Stimulated activated naive CD4-positive, alpha-beta T cell treated with Interleukin-2 at 50 U/mL for 16 hours (primary cell): ENCODE results near the gene RAP1GDS1.

Experiments used
- DNase-seq: peaks from one replicate; lab custom pipeline; 2025; lab: John Stamatoyannopoulos, UW

Gene RAP1GDS1, protein sequence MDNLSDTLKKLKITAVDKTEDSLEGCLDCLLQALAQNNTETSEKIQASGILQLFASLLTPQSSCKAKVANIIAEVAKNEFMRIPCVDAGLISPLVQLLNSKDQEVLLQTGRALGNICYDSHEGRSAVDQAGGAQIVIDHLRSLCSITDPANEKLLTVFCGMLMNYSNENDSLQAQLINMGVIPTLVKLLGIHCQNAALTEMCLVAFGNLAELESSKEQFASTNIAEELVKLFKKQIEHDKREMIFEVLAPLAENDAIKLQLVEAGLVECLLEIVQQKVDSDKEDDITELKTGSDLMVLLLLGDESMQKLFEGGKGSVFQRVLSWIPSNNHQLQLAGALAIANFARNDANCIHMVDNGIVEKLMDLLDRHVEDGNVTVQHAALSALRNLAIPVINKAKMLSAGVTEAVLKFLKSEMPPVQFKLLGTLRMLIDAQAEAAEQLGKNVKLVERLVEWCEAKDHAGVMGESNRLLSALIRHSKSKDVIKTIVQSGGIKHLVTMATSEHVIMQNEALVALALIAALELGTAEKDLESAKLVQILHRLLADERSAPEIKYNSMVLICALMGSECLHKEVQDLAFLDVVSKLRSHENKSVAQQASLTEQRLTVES

GRCh38 chr4:98260579-98261404, at the start of gene RAP1GDS1:
RAP1GDS1 (plus strand) TSS chr4:98261384; CDS start chr4:98261566, 182 bp downstream.
- peak; percentile 93 for DNase-seq

DNA sequence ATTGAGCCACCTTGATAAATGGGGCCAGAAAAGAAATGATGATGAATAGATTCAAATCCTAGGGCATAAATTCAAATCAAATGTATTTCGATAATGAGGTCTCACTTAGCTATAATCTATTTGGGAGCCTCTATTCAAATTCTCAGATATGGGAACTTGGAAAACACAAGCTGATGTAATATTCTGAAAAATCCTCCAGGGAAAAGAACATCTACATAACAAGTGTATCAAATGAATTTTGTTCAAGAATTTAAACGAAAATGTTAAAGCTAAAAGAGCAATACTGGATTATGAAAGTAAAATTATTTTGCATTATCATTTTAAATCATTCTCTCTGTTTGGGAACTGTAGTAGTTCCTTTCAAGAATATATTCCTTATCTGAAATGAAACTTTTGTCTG, 38.9 kb upstream of the RAP1GDS1 start:
- DNase-seq: no peak

DNA sequence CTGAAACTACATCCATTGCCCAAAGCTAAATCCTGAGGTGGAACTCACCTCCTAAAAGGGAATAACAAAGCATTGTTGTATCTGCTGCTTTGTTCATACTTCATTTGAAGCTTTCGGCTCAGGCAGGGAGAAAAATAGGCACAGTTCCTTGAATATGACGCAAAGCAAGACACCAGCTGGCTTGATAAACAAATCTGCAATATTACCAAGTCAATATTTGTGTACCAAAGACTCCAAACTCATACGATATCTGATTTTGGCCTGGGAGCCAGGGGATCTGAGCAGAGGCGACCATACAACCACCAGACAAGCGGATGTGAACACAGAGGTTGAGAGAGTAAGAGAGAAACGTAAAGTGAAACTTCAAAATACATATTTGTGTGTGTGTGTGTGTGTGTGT, 34.8 kb upstream of the RAP1GDS1 start:
- no peak for DNase-seq

DNA sequence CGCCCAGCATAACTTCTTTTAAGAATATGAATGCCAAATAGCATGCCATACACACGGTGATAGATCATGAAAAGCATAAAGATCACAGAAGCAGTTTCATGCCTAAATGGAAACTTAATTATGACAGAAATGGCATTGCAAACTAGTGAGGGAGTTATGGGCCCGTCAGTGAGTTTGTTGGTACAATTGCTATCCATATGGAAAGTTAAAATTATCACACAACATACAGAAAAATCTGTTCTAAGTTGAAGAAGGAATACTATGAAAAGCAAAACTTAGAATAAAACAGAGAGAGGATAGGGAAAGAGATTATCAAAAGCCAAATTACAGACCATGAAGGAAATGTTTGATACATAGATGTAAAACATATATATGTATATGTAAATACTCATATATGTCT, 30.2 kb upstream of the RAP1GDS1 start:
- DNase-seq: no peak

- no peak for DNase-seq
Measured at GRCh38 chr4:98232202-98232601, 29.0 kb upstream of the RAP1GDS1 start.

GRCh38 chr4:98237204-98237603, 24.0 kb upstream of the RAP1GDS1 start:
- no peak for DNase-seq

- DNase-seq: no peak
Measured at GRCh38 chr4:98242063-98242462, 19.1 kb upstream of the RAP1GDS1 start.

- DNase-seq: no peak
Measured at GRCh38 chr4:98242538-98242937, 18.6 kb upstream of the RAP1GDS1 start.

DNA sequence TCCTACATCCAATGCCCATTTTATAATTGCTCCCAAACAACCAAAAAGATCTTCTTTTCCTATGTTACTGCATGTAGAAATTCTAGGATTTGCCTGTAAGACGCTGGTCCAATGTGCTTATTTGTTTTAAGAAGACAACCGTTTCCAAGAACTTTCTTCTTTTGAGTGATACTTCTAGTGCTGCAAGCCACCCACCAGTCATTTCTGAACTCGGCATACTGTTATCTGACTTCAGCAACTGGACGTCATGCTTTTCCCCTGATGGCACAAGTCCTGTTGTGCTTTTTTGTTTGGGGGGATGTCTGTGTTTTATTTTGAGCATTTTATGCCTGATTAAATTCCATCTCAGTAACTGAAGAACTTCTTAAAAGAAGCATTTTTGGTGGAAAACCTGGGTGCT, 16.0 kb upstream of the RAP1GDS1 start:
- DNase-seq: no peak

GRCh38 chr4:98248934-98249333, 12.2 kb upstream of the RAP1GDS1 start:
- no peak for DNase-seq

- DNase-seq: no peak
Measured at GRCh38 chr4:98249831-98250230, 11.4 kb upstream of the RAP1GDS1 start.

DNA sequence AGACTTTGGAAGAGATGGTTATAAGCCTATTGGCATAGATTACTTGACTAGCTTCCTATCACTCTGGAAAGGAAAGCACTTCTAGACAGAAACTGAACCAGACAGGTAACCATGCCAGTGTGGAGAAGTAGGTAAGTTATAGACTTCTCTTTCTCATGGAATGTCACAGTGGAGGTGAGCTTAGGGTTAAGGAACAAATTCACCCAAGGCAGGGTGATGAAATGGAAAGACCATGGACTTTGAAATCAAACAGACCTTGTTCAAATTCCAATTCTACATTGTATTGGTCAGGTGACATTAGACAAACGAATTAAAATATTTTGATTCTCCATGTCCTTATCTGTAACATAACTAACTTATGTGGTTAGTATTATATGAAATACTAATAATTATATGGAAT, 7.7 kb upstream of the RAP1GDS1 start:
- DNase-seq: no peak

- DNase-seq: no peak
Measured at GRCh38 chr4:98260047-98260578, 1.1 kb upstream of the RAP1GDS1 start.

GRCh38 chr4:98261405-98262291, 464 bp downstream of the RAP1GDS1 start:
- DNase-seq: peak; percentile 84

DNA sequence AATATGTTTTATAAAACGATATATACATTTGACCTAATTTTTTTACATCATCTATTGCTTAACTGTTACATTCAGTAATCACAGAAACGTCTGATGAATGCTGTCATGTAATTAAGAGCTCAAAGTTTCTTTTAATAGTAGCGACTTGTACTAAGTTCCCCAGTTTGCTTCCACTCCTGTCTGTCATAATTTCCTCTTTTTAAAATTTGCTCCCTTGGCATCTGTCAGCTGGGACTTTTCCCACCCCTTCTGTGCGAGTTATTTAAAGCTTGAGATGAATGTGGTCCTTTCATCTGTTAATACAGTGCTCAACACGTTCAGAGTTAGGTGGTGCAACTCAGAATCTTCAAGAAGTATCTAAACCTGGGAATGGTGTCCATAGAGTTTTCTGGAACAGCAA, 1.2 kb downstream of the RAP1GDS1 start:
- no peak for DNase-seq

DNA sequence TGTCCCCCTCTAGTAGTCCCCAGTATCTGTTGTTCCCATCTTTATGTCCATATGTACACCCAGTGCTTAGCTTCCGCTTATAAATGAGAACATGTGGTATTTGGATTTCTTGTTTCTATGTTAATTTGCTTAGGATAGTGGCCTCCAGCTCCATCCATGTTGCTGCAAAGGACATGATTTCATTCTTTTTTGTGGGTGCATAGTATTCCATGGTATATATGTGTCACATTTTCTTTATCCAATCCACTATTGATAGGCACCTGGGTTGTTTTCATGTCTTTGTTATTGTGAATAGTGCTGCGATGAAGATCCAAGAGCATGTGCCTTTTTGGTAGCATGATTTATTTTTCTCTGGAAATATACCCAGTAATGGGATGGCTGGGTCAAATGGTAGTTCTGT, 6.3 kb downstream of the RAP1GDS1 start:
- no peak for DNase-seq

GRCh38 chr4:98275145-98275544, 14.0 kb downstream of the RAP1GDS1 start:
- DNase-seq: no peak

- DNase-seq: no peak
Measured at GRCh38 chr4:98283219-98284189, 22.3 kb downstream of the RAP1GDS1 start.

GRCh38 chr4:98284640-98285046, 23.5 kb downstream of the RAP1GDS1 start:
- DNase-seq: no peak

- no peak for DNase-seq
Measured at GRCh38 chr4:98285676-98286075, 24.5 kb downstream of the RAP1GDS1 start.
